ENCODE measurements around the gene ZNF106. TPM values are rescaled to one million over a fixed set of nuclear protein-coding genes. Genes with fewer than 3 reads are reported as not detected.

The ZNF106 gene
- total RNA-seq, 1 experiment from 2014 or later = 64.3 TPM

GRCh38 chr15:42409011-42409410 lies 81.9 kb downstream of the ZNF106 start:
- in situ Hi-C loops (cut with HindIII; ENCODE audit: low pct_unique_long_range_greater_than_20kb, low sequenced_read_pairs) = no loop called here
- CTCF ChIA-PET = no interaction called here
- ATAC-seq = no peak
- no peak for DNase-seq (ENCODE audit: low read depth, low spot score)
- Histone ChIP-seq H3K27me3 (ENCODE audit: control insufficient read depth, insufficient read depth, low read length) (no peaks in the 10 kb centered on the region), H3K4me1 (ENCODE audit: control insufficient read depth, insufficient read depth, low read length) (no peaks in the 10 kb centered on the region), H3K27ac (ENCODE audit: low read length) (no peak overlapping the region), H3K9me3 (ENCODE audit: control insufficient read depth, insufficient read depth, low read depth, low read length) (no peaks in the 10 kb centered on the region), H3K36me3 (ENCODE audit: control insufficient read depth, insufficient read depth, low read length) (0 out of 2 replicates have a peak, but pooled peaks cover 3% of the 10 kb centered on the region), H3K4me3 (ENCODE audit: low read depth in 2 of 2, low read length in 2 of 2) (no peak overlapping the region)
- POLR2A ChIA-PET = no interaction called here
- no peak for TF ChIP-seq CTCF (IDR thresholded peaks at IDR 0.05)
- no peak for TF ChIP-seq SIN3A (IDR thresholded peaks at IDR 0.05; ENCODE audit: borderline replicate concordance, insufficient read depth, low read depth, low read length)
- no peak for TF ChIP-seq POLR2AphosphoS5 (IDR thresholded peaks at IDR 0.05; ENCODE audit: low read depth, low read length)
- no peak for TF ChIP-seq TCF7L2 (IDR thresholded peaks at IDR 0.05; ENCODE audit: low read depth, low read length)
- no peak for TF ChIP-seq REST (IDR thresholded peaks at IDR 0.05; ENCODE audit: insufficient read depth in 1 of 2, low read depth in 2 of 2, low read length in 1 of 2)
- intact Hi-C loops (cut with micrococcal nuclease; ENCODE audit: unreplicated experiment) = no loop called here
- no TSS peak for BruUV-seq (replicated peaks)

- in situ Hi-C loops (cut with HindIII; ENCODE audit: low pct_unique_long_range_greater_than_20kb, low sequenced_read_pairs) (no loop called here), intact Hi-C loops (cut with micrococcal nuclease; ENCODE audit: unreplicated experiment) (no loop called here)
- Histone ChIP-seq H3K9me3 (ENCODE audit: control insufficient read depth, insufficient read depth, low read depth, low read length) (no peaks in the 10 kb centered on the region), H3K4me1 (ENCODE audit: control insufficient read depth, insufficient read depth, low read length) (no peaks in the 10 kb centered on the region), H3K27ac (ENCODE audit: low read length) (no peak overlapping the region), H3K27me3 (ENCODE audit: control insufficient read depth, insufficient read depth, low read length) (no peaks in the 10 kb centered on the region), H3K4me3 (ENCODE audit: low read depth in 2 of 2, low read length in 2 of 2) (no peak overlapping the region), H3K36me3 (ENCODE audit: control insufficient read depth, insufficient read depth, low read length) (0 out of 2 replicates have a peak, but pooled peaks cover 3% of the 10 kb centered on the region)
- ChIA-PET POLR2A (interaction anchor here (0.7 kb wide), 1 partner anchor 21 kb away, joined by 3 read pairs; no protein-coding TSS in a partner anchor), CTCF (no interaction called here)
- DNase-seq (ENCODE audit: low read depth, low spot score) (no peak), ATAC-seq (no peak)
- BruUV-seq (replicated peaks) = no TSS peak
- TF ChIP-seq SIN3A (IDR thresholded peaks at IDR 0.05; ENCODE audit: borderline replicate concordance, insufficient read depth, low read depth, low read length) = no peak
- TF ChIP-seq CTCF (IDR thresholded peaks at IDR 0.05) = no peak
- TF ChIP-seq REST (IDR thresholded peaks at IDR 0.05; ENCODE audit: insufficient read depth in 1 of 2, low read depth in 2 of 2, low read length in 1 of 2) = no peak
- TF ChIP-seq TCF7L2 (IDR thresholded peaks at IDR 0.05; ENCODE audit: low read depth, low read length) = no peak
- TF ChIP-seq POLR2AphosphoS5 (IDR thresholded peaks at IDR 0.05; ENCODE audit: low read depth, low read length) = no peak
Measured at GRCh38 chr15:42408178-42408577, 82.8 kb downstream of the ZNF106 start.
